Measurements from ENCODE around the gene MRM1.

GRCh38 chr17:36614933-36615332, 13.6 kb downstream of the MRM1 start:
- no peak for TF ChIP-seq POLR2AphosphoS5 (IDR thresholded peaks at IDR 0.05; ENCODE audit: insufficient read depth in 1 of 2, low read depth in 1 of 2)
- TF ChIP-seq, protein P1, sequence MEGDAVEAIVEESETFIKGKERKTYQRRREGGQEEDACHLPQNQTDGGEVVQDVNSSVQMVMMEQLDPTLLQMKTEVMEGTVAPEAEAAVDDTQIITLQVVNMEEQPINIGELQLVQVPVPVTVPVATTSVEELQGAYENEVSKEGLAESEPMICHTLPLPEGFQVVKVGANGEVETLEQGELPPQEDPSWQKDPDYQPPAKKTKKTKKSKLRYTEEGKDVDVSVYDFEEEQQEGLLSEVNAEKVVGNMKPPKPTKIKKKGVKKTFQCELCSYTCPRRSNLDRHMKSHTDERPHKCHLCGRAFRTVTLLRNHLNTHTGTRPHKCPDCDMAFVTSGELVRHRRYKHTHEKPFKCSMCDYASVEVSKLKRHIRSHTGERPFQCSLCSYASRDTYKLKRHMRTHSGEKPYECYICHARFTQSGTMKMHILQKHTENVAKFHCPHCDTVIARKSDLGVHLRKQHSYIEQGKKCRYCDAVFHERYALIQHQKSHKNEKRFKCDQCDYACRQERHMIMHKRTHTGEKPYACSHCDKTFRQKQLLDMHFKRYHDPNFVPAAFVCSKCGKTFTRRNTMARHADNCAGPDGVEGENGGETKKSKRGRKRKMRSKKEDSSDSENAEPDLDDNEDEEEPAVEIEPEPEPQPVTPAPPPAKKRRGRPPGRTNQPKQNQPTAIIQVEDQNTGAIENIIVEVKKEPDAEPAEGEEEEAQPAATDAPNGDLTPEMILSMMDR (IDR thresholded peaks at IDR 0.05): no peak

Data from vagina (tissue), 2 donors.